ENCODE results near the gene CBR3. TPM values are rescaled to one million over a fixed set of nuclear protein-coding genes. Genes with fewer than 3 reads are reported as not detected.

The CBR3 gene
- total RNA-seq, 1 experiment from 2014 or later: 12.9 TPM

- CTCF ChIA-PET: interaction anchor here (0.6 kb wide), 1 partner anchor 89 kb away, joined by 3 read pairs; no protein-coding TSS in a partner anchor
- no peak; the same call in 1 of the 2 replicates for ATAC-seq
- peaks cover 10% of the 10 kb centered on the region for H3K9me3 Mint-ChIP-seq
- no peak overlapping the region for H3K4me3 Mint-ChIP-seq
- POLR2A ChIA-PET: no interaction called here
- no peaks in the 10 kb centered on the region; the same call in 1 of the 2 replicates for H3K27me3 Mint-ChIP-seq (ENCODE audit: low read depth)
- H3K36me3 Mint-ChIP-seq: peaks cover 12% of the 10 kb centered on the region
- no peak for TF ChIP-seq PRRX2 (CRISPR knock-in tag; IDR thresholded peaks at IDR 0.05)
- no peak for TF ChIP-seq NR3C1 (CRISPR knock-in tag; conservative IDR thresholded peaks at IDR 0.05; ENCODE audit: low read depth)
- H3K4me1 Mint-ChIP-seq: peaks cover 9% of the 10 kb centered on the region
- H3K27ac Mint-ChIP-seq: no peak overlapping the region
- no peak for DNase-seq (ENCODE audit: low spot score)
Observed at GRCh38 chr21:36120304-36120888, 14.5 kb upstream of the CBR3 start.

- H3K9me3 Mint-ChIP-seq: no peaks in the 10 kb centered on the region
- H3K27me3 Mint-ChIP-seq (ENCODE audit: low read depth): no peaks in the 10 kb centered on the region; the same call in 1 of the 2 replicates
- ATAC-seq: peak; percentile 31; the same call in 1 of the 2 replicates
- no peaks in the 10 kb centered on the region for H3K36me3 Mint-ChIP-seq
- CTCF ChIA-PET: interaction anchor here (0.5 to 2.3 kb wide), 10 partner anchors 9 to 1779 kb away, joined by 3 to 6 read pairs (median 3); no protein-coding TSS in a partner anchor
- POLR2A ChIA-PET: no interaction called here
- DNase-seq (ENCODE audit: low spot score): no peak
- peaks cover 8% of the 10 kb centered on the region for H3K4me1 Mint-ChIP-seq
- no peak overlapping the region for H3K4me3 Mint-ChIP-seq
- no peak for TF ChIP-seq ZNF263 (CRISPR knock-in tag; IDR thresholded peaks at IDR 0.05; ENCODE audit: low read depth)
- no peak for TF ChIP-seq ERG (CRISPR knock-in tag; IDR thresholded peaks at IDR 0.05)
- no peak for TF ChIP-seq PRDM15 (CRISPR knock-in tag; IDR thresholded peaks at IDR 0.05)
- no peak for TF ChIP-seq GTF2I (CRISPR knock-in tag; conservative IDR thresholded peaks at IDR 0.05)
- TF ChIP-seq GABPB1 (CRISPR knock-in tag; IDR thresholded peaks at IDR 0.05): no peak
- TF ChIP-seq TP53 (CRISPR knock-in tag; IDR thresholded peaks at IDR 0.05): no peak
- no peak overlapping the region for H3K27ac Mint-ChIP-seq
Observed at GRCh38 chr21:36122977-36123376, 11.9 kb upstream of the CBR3 start.

GRCh38 chr21:36124395-36124794, 10.5 kb upstream of the CBR3 start:
- ATAC-seq (no peak), DNase-seq (ENCODE audit: low spot score) (no peak)
- no peak overlapping the region for H3K4me3 Mint-ChIP-seq
- ChIA-PET POLR2A (no interaction called here), CTCF (interaction anchor here (1.0 to 2.3 kb wide), 5 partner anchors 7 to 198 kb away, joined by 3 to 6 read pairs (median 5); no protein-coding TSS in a partner anchor)
- no peak overlapping the region for H3K27ac Mint-ChIP-seq
- TF ChIP-seq ZNF121 (CRISPR knock-in tag; IDR thresholded peaks at IDR 0.05) (peak; percentile 47; the same call in 1 of the 2 replicates), NFE2L1 (CRISPR knock-in tag; IDR thresholded peaks at IDR 0.05) (no peak), HMGA2 (CRISPR knock-in tag; IDR thresholded peaks at IDR 0.05) (no peak), NR3C1 (CRISPR knock-in tag; conservative IDR thresholded peaks at IDR 0.05; ENCODE audit: low read depth) (no peak), MAX (CRISPR knock-in tag; IDR thresholded peaks at IDR 0.05) (no peak)
- peaks cover 18% of the 10 kb centered on the region for H3K4me1 Mint-ChIP-seq
- no peaks in the 10 kb centered on the region for H3K36me3 Mint-ChIP-seq
- no peaks in the 10 kb centered on the region for H3K9me3 Mint-ChIP-seq
- no peaks in the 10 kb centered on the region; the same call in none of the 2 replicates for H3K27me3 Mint-ChIP-seq (ENCODE audit: low read depth)

- H3K27me3 Mint-ChIP-seq (ENCODE audit: low read depth): peaks cover 4% of the 10 kb centered on the region
- peak; percentile 43; the same call in 1 of the 2 replicates for ATAC-seq
- CTCF ChIA-PET: interaction anchor here (0.5 to 1.9 kb wide), 30 partner anchors 9 to 263 kb away, joined by 3 to 19 read pairs (median 4); partner anchors contain the start of genes CBR3, MORC3 and SETD4
- TF ChIP-seq ZNF281 (CRISPR knock-in tag; IDR thresholded peaks at IDR 0.05) (no peak), HMGA2 (CRISPR knock-in tag; IDR thresholded peaks at IDR 0.05) (no peak), CTCF (IDR thresholded peaks at IDR 0.05) (peak; percentile 93)
- H3K4me1 Mint-ChIP-seq: peaks cover 20% of the 10 kb centered on the region
- no peaks in the 10 kb centered on the region for H3K9me3 Mint-ChIP-seq
- H3K27ac Mint-ChIP-seq: no peak overlapping the region; the same call in 1 of the 2 replicates
- no peaks in the 10 kb centered on the region for H3K36me3 Mint-ChIP-seq
- no peak overlapping the region for H3K4me3 Mint-ChIP-seq
- DNase-seq (ENCODE audit: low spot score): peak; percentile 67
- POLR2A ChIA-PET: no interaction called here
Observed at GRCh38 chr21:36125512-36126207, 9.2 kb upstream of the CBR3 start.

Data from WTC11 (cell line).